ENCODE data around the gene FAM149A. TPM values are rescaled to one million over a fixed set of nuclear protein-coding genes. Genes with fewer than 3 reads are reported as not detected.

Gene FAM149A
- total and polyA plus RNA-seq, 2 donors (not counting 3 experiments of a cell fraction or from before 2014, with no cell fraction given) = 0.08 to 0.20 TPM

DNA sequence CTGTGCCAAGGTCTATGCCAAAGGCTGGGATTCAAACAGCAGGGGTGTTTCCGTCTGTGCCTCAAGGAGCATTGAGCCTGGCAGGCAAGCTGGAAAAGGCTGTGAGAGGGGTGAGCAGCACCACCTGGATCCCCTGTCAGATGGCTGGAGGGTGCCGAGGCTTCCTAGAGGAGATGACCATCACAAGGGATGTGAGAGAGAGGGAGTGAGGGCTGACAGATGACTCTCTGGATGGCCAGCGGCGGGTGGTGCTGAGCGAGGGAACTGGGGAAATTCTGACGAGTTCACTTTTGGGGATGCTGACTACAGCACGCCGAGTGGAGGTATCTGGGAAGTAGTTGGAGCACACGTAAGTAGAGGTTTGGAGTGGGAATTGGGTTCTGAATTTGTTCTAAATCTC, 64.2 kb downstream of the FAM149A start:
- Histone ChIP-seq H3K4me3 (replicated peaks in 1 of 3; ENCODE audit: insufficient read depth in 1 of 3, low read depth in 1 of 3, low read length in 3 of 3) (no peak overlapping the region), H4K20me1 (replicated peaks; ENCODE audit: control insufficient read depth, extremely low read depth, insufficient read depth, low read length) (no peaks in the 10 kb centered on the region), H2AFZ (ENCODE audit: low read depth, low read length) (no peak overlapping the region), H3K27ac (ENCODE audit: insufficient read depth, low read depth, low read length) (no peak overlapping the region), H3K9me3 (replicated peaks; ENCODE audit: control insufficient read depth, insufficient read depth, low read length) (no peaks in the 10 kb centered on the region), H3K79me2 (ENCODE audit: control insufficient read depth, insufficient read depth, low read length) (no peaks in the 10 kb centered on the region), H3K36me3 (ENCODE audit: control insufficient read depth in 2 of 2, extremely low read depth in 1 of 2, insufficient read depth in 2 of 2, low read length in 2 of 2) (no peaks in the 10 kb centered on the region), H3K9me1 (replicated peaks; ENCODE audit: control insufficient read depth, extremely low read depth, insufficient read depth, low read length) (no peaks in the 10 kb centered on the region), H3K9ac (replicated peaks; ENCODE audit: extremely low read depth, insufficient read depth, low read length) (no peak overlapping the region), H3K4me1 (ENCODE audit: control insufficient read depth, extremely low read depth, insufficient read depth, low read length) (no peaks in the 10 kb centered on the region), H3K27me3 (ENCODE audit: control insufficient read depth in 2 of 2, insufficient read depth in 2 of 2, low read length in 2 of 2) (no peaks in the 10 kb centered on the region), H3K4me2 (ENCODE audit: insufficient read depth, low read length) (no peak overlapping the region)
- dilution Hi-C loops (cut with MboI; ENCODE audit: extremely low pct_ligation_motif_present, low sequenced_read_pairs) (no loop called here), intact Hi-C loops (cut with micrococcal nuclease) (no loop called here)
- CTCF ChIA-PET = interaction anchor here (1.3 kb wide), 1 partner anchor 10 kb away, joined by 3 read pairs; no protein-coding TSS in a partner anchor
- TF ChIP-seq MYC (IDR thresholded peaks at IDR 0.05; ENCODE audit: low read depth, low read length) = no peak
- TF ChIP-seq FOS (IDR thresholded peaks at IDR 0.05; ENCODE audit: borderline replicate concordance, insufficient read depth, low read length) = no peak
- TF ChIP-seq, protein P1, sequence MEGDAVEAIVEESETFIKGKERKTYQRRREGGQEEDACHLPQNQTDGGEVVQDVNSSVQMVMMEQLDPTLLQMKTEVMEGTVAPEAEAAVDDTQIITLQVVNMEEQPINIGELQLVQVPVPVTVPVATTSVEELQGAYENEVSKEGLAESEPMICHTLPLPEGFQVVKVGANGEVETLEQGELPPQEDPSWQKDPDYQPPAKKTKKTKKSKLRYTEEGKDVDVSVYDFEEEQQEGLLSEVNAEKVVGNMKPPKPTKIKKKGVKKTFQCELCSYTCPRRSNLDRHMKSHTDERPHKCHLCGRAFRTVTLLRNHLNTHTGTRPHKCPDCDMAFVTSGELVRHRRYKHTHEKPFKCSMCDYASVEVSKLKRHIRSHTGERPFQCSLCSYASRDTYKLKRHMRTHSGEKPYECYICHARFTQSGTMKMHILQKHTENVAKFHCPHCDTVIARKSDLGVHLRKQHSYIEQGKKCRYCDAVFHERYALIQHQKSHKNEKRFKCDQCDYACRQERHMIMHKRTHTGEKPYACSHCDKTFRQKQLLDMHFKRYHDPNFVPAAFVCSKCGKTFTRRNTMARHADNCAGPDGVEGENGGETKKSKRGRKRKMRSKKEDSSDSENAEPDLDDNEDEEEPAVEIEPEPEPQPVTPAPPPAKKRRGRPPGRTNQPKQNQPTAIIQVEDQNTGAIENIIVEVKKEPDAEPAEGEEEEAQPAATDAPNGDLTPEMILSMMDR (IDR thresholded peaks at IDR 0.05; ENCODE audit: extremely low read depth in 1 of 2, insufficient read depth in 1 of 2, low read depth in 1 of 2, low read length in 2 of 2) = no peak
- TF ChIP-seq EZH2 (IDR thresholded peaks at IDR 0.05; ENCODE audit: borderline replicate concordance, low read depth, low read length, severe bottlenecking) = no peak
- no peak for TF ChIP-seq POLR2AphosphoS5 (IDR thresholded peaks at IDR 0.05; ENCODE audit: insufficient read depth, low read depth, low read length)
- no peak for TF ChIP-seq JUN (IDR thresholded peaks at IDR 0.05; ENCODE audit: borderline replicate concordance, insufficient read depth, insufficient read length, low read depth)
- TF ChIP-seq, protein P2, sequence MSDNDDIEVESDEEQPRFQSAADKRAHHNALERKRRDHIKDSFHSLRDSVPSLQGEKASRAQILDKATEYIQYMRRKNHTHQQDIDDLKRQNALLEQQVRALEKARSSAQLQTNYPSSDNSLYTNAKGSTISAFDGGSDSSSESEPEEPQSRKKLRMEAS (IDR thresholded peaks at IDR 0.05; ENCODE audit: insufficient read depth, insufficient read length) = no peak
- TF ChIP-seq GATA2 (IDR thresholded peaks at IDR 0.05; ENCODE audit: insufficient read depth, insufficient read length, low read depth, low read length) = no peak
- no peak for TF ChIP-seq POLR2A (IDR thresholded peaks at IDR 0.05; ENCODE audit: low read depth, low read length)
- FAIRE-seq (no peak), DNase-seq (ENCODE audit: low read depth, low spot score) (no peak)
- POLR2A ChIA-PET = no interaction called here
- no TSS peak for BruUV-seq (replicated peaks)

Measured in endothelial cell of umbilical vein (primary cell).